ENCODE measurements around the gene LGI4. TPM values are rescaled to one million over a fixed set of nuclear protein-coding genes. Genes with fewer than 3 reads are reported as not detected.

Gene LGI4
- total and polyA plus RNA-seq, 3 donors from 2014 or later = 4.5 to 7.9 (median 4.5) TPM

- DNase-seq = no peak
- no peaks in the 10 kb centered on the region for H3K4me1 ChIP-seq
- no peaks in the 10 kb centered on the region for H3K9me3 ChIP-seq
- H3K4me3 ChIP-seq = no peak overlapping the region
- intact Hi-C loops (cut with DNase I; ENCODE audit: low total_unique reads) = no loop called here
- no peaks in the 10 kb centered on the region for H3K27me3 ChIP-seq
- WGBS, 2 donors = 85 to 90% methylated on average over 6 to 7 of the region's 7 CpGs
- TF ChIP-seq CTCF (IDR thresholded peaks at IDR 0.05) (no peak), POLR2A (IDR thresholded peaks at IDR 0.05) (no peak)
- no peak overlapping the region for H3K27ac ChIP-seq
- no peaks in the 10 kb centered on the region for H3K36me3 ChIP-seq (ENCODE audit: low read depth, missing control alignments)
Observed at GRCh38 chr19:35170359-35171061, 35.7 kb upstream of the LGI4 start.

- 81 to 82% methylated on average over 15 to 18 of the region's 18 CpGs for WGBS, 2 donors
- Histone ChIP-seq H3K4me3 (no peak overlapping the region), H3K27me3 (no peaks in the 10 kb centered on the region), H3K4me1 (no peaks in the 10 kb centered on the region), H3K27ac (no peak overlapping the region), H3K9me3 (no peaks in the 10 kb centered on the region), H3K36me3 (ENCODE audit: low read depth, missing control alignments) (no peaks in the 10 kb centered on the region)
- TF ChIP-seq POLR2A (IDR thresholded peaks at IDR 0.05) = no peak
- no peak for TF ChIP-seq CTCF (IDR thresholded peaks at IDR 0.05)
- no peak for DNase-seq
- intact Hi-C loops (cut with DNase I; ENCODE audit: low total_unique reads) = no loop called here
Observed at GRCh38 chr19:35169221-35169995, 34.5 kb upstream of the LGI4 start.

- Histone ChIP-seq H3K9me3 (no peaks in the 10 kb centered on the region), H3K27ac (no peak overlapping the region), H3K27me3 (no peaks in the 10 kb centered on the region), H3K4me3 (no peak overlapping the region), H3K4me1 (no peaks in the 10 kb centered on the region), H3K36me3 (ENCODE audit: low read depth, missing control alignments) (no peaks in the 10 kb centered on the region)
- TF ChIP-seq CTCF (IDR thresholded peaks at IDR 0.05) (no peak), POLR2A (IDR thresholded peaks at IDR 0.05) (no peak)
- intact Hi-C loops (cut with DNase I; ENCODE audit: low total_unique reads) = no loop called here
- no peak for DNase-seq
- WGBS, 2 donors = 87 to 91% methylated on average over 3 of the region's 3 CpGs
Observed at GRCh38 chr19:35168196-35168595, 33.3 kb upstream of the LGI4 start.

- Histone ChIP-seq H3K27me3 (no peaks in the 10 kb centered on the region), H3K4me3 (no peak overlapping the region), H3K4me1 (no peaks in the 10 kb centered on the region), H3K36me3 (ENCODE audit: low read depth, missing control alignments) (no peaks in the 10 kb centered on the region), H3K9me3 (no peaks in the 10 kb centered on the region), H3K27ac (no peak overlapping the region)
- intact Hi-C loops (cut with DNase I; ENCODE audit: low total_unique reads) = no loop called here
- DNase-seq = no peak
- no peak for TF ChIP-seq CTCF (IDR thresholded peaks at IDR 0.05)
- TF ChIP-seq POLR2A (IDR thresholded peaks at IDR 0.05) = no peak
- 82 to 83% methylated on average over 5 of the region's 5 CpGs for WGBS, 2 donors
Observed at GRCh38 chr19:35167251-35168119, 32.6 kb upstream of the LGI4 start.
